Ascending aorta (tissue), 2 donors: ENCODE data around the gene AGBL3. TPM values are rescaled to one million over a fixed set of nuclear protein-coding genes. Genes with fewer than 3 reads are reported as not detected.
A peak's percentile ranks its signal among the peaks of the same experiment; 100 is the strongest.

ENCODE experiments used
- DNase-seq, 2 donors: peaks; one replicate each; pipeline ENCODE4 v3.0.0-alpha.2; 2019; ENCODE audit warnings: low spot score in 2 of 2
- H3K27ac ChIP-seq, 2 donors: fragments of 200-600 bp; sonication (generic); one replicate each; pipeline ENCODE4 v1.5.1; 2016 to 2017; ENCODE audit warnings: mild to moderate bottlenecking in 1 of 2
- H3K27me3 ChIP-seq: fragments of 200-600 bp; sonication (generic); one replicate; pipeline ENCODE4 v1.5.1; 2017
- H3K36me3 ChIP-seq, 2 donors: fragments of 200-600 bp; sonication (generic); one replicate each; pipeline ENCODE4 v1.5.1; 2016
- H3K4me1 ChIP-seq, 2 donors: fragments of 200-600 bp; sonication (generic); one replicate each; pipeline ENCODE4 v1.5.1; 2016 to 2017; ENCODE audit warnings: mild to moderate bottlenecking in 1 of 2
- H3K4me3 ChIP-seq, 2 donors: fragments of 200-600 bp; sonication (generic); one replicate each; pipeline ENCODE4 v1.5.1; 2016 to 2017; ENCODE audit warnings: mild to moderate bottlenecking in 1 of 2
- H3K9me3 ChIP-seq, 2 donors: fragments of 200-600 bp; sonication (generic); one replicate each; pipeline ENCODE4 v1.5.1; 2016
- intact Hi-C: fragments of 100-400 bp; cut with DNase I; formaldehyde crosslinking; loops from one replicate; pipeline ENCODE4 v1.15.1; 2023
- total RNA-seq: library from RNA; depleted of rRNA; stranded (reverse); fragments of >200 nt; gene quantifications from one replicate; pipeline ENCODE4 v1.1.0, GENCODE V29; 2016
- TF ChIP-seq, protein P1 (sequence below), 3 experiments: fragments of 200-600 bp in 2 of 3; fragments of 450-650 bp in 1 of 3; sonication (generic) in 2 of 3; IDR thresholded peaks; one replicate each; pipeline ENCODE4 v1.5.1; 2016 to 2019; ENCODE audit warnings: antibody characterized with exemption in 3 of 3, mild to moderate bottlenecking in 1 of 3, moderate library complexity in 1 of 3

AGBL3 gene
- total RNA-seq, 1 donor from 2014 or later = 2.8 TPM

DNA sequence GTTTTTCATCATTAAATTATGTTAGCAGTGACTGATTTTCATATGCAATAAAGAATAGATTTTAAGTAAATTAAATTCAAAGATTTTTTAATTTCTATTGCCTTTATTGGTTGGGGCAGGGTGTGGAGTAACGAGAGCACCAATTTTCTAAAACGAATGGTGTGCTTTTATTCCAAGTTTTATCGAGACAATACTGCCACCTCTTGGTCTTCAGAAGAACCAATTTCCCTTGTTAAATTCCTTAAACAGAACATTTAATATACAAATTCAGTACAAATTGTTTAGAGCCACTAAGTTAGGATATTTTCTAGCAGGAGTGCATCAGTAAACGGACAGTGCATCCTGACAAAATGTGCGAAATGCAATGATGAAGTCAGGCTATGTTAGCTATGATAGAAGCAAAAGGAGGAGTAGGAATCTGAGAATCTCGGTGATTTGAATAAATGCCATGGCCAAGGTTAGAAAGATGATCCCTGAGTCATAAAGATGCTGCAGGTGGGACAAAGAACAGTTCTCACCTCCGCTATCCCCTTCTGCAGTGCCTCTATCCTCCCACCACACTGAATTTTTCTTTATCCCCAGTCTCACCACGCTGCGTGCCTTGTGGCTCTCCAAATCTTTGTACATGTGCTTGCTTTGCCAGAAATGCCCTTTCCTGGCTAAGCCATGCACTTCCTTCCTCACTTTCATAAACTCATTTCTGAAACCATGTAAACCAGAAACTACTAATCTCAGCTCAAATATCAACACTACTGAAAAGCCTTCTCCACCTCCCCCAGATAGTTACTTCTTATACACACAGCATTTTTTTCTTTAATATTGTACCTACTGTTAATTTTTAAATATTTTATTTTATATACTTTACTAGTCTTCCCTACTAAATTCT, 31.9 kb upstream of the AGBL3 start:
- no peak for DNase-seq
- peaks cover 76 to 99% of the 10 kb centered on the region in 2 donors for H3K36me3 ChIP-seq
- intact Hi-C loops = loop anchor here (5.0 kb wide), 1 partner anchor 267 kb away; no protein-coding TSS in a partner anchor
- H3K27me3 ChIP-seq = no peaks in the 10 kb centered on the region
- H3K27ac ChIP-seq = peak overlapping the region in 1 of 2 donors; percentile 26
- no peak overlapping the region for H3K4me3 ChIP-seq
- no peaks in the 10 kb centered on the region for H3K9me3 ChIP-seq
- no peaks in the 10 kb centered on the region for H3K4me1 ChIP-seq
- TF ChIP-seq, protein P1, sequence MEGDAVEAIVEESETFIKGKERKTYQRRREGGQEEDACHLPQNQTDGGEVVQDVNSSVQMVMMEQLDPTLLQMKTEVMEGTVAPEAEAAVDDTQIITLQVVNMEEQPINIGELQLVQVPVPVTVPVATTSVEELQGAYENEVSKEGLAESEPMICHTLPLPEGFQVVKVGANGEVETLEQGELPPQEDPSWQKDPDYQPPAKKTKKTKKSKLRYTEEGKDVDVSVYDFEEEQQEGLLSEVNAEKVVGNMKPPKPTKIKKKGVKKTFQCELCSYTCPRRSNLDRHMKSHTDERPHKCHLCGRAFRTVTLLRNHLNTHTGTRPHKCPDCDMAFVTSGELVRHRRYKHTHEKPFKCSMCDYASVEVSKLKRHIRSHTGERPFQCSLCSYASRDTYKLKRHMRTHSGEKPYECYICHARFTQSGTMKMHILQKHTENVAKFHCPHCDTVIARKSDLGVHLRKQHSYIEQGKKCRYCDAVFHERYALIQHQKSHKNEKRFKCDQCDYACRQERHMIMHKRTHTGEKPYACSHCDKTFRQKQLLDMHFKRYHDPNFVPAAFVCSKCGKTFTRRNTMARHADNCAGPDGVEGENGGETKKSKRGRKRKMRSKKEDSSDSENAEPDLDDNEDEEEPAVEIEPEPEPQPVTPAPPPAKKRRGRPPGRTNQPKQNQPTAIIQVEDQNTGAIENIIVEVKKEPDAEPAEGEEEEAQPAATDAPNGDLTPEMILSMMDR (IDR thresholded peaks at IDR 0.05) = peak; percentile 38 to 58 (median 38)

DNA sequence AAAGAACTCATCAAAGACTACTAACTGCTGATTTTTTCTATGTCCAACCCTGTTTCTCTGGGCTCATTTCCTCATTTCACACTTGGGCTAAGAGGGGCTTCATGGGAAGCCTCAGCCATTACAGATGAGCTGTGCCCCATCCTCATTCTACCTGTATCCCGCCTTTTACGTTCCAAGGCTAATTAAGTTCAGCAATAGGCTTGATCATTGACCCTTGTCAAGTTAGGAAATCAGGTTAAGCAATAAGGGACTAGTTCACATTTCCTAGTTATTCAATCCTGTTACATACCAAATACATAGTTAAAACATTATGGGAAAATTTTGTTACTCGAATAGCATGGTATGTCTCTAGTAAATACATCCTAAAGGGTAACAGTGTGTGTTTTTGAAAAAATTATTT, 29.3 kb upstream of the AGBL3 start:
- Histone ChIP-seq H3K27me3 (no peaks in the 10 kb centered on the region), H3K27ac (no peak overlapping the region), H3K36me3 (peaks cover 72 to 99% of the 10 kb centered on the region in 2 donors), H3K4me1 (peaks cover 0 to 8% of the 10 kb centered on the region in 2 donors), H3K4me3 (no peak overlapping the region), H3K9me3 (no peaks in the 10 kb centered on the region)
- intact Hi-C loops = no loop called here
- TF ChIP-seq, protein P1 (IDR thresholded peaks at IDR 0.05) = no peak
- no peak for DNase-seq

DNA sequence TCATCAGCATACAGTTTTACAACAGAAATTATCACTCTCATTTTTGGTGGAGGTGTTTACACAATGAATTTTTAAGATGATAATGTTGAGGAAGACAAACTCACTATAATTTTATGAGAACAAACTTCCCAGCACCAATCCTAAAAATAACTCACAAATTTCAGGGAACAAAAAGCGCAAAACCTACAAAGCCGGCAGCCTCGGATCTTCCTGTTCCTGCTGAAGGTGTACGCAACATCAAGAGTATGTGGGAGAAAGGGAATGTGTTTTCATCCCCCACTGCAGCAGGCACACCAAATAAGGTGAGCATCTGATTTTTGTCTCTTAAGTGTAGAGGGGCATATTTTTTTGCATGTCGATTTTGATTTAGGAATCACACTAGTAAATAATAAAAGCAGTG, 26.5 kb upstream of the AGBL3 start:
- intact Hi-C loops = no loop called here
- no peaks in the 10 kb centered on the region for H3K27me3 ChIP-seq
- peaks cover 5 to 33% of the 10 kb centered on the region in 2 donors for H3K4me1 ChIP-seq
- peak overlapping the region; percentile 64 to 71 for H3K27ac ChIP-seq
- H3K4me3 ChIP-seq = no peak overlapping the region
- H3K36me3 ChIP-seq = peaks cover 62 to 86% of the 10 kb centered on the region in 2 donors
- no peaks in the 10 kb centered on the region for H3K9me3 ChIP-seq
- TF ChIP-seq, protein P1 (IDR thresholded peaks at IDR 0.05) = no peak
- DNase-seq = no peak

DNA sequence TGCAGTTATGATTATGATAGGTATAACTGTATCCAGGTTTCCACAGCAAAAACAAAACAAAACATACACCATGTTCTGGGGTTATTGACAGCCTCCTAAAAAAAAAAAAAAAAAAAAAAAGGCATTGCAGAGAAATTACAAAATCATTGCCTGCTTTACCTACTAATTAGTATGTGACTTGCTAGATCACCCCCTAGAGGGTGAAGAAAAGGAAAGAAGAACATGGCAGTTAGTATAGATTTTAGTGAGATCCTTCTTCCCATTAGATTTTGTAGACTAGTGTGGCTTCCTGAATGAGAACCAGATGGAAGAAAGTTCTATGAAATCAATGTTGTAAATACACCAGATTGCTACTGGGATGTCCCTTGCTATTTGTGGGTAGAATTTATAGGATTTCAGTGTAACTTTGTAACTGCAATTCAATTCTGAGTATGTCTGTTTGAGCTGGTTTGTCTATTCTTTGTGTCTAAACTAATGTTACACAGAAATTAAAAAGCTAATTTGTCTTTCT, 24.0 kb upstream of the AGBL3 start:
- intact Hi-C loops = no loop called here
- no peak overlapping the region for H3K4me3 ChIP-seq
- peaks cover 61 to 86% of the 10 kb centered on the region in 2 donors for H3K36me3 ChIP-seq
- no peaks in the 10 kb centered on the region for H3K27me3 ChIP-seq
- H3K4me1 ChIP-seq = peaks cover 9 to 44% of the 10 kb centered on the region in 2 donors
- no peak for DNase-seq
- peak overlapping the region; percentile 36 to 39 for H3K27ac ChIP-seq
- TF ChIP-seq, protein P1 (IDR thresholded peaks at IDR 0.05) = no peak
- H3K9me3 ChIP-seq = no peaks in the 10 kb centered on the region

DNA sequence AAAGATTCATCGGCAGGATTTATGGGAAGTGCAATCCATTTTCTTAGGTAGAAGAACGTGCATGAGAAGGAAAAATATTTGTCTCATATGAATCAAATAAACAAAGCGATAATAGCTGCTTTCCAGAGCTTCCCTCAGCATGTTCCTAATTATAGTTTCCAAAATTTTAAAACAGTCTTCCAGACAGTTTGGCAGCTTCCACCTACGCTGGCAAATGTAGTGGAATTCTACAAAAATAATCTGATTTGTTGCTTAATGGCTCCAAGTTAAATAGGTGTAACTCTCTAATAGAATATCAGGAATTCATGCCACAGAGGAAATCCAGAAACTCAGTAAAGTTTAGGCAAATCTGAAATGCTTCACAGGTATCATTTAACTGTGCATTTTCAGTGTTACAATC, 23.3 kb upstream of the AGBL3 start:
- TF ChIP-seq, protein P1 (IDR thresholded peaks at IDR 0.05) = no peak
- intact Hi-C loops = no loop called here
- Histone ChIP-seq H3K4me1 (peaks cover 9 to 44% of the 10 kb centered on the region in 2 donors), H3K36me3 (peaks cover 65 to 84% of the 10 kb centered on the region in 2 donors), H3K27me3 (no peaks in the 10 kb centered on the region), H3K4me3 (peak overlapping the region in 1 of 2 donors; percentile 2), H3K27ac (peak overlapping the region; percentile 36 to 39), H3K9me3 (no peaks in the 10 kb centered on the region)
- DNase-seq = no peak
